Small intestine (tissue), 7 donors: ENCODE measurements around the gene NADK. TPM values are rescaled to one million over a fixed set of nuclear protein-coding genes. Genes with fewer than 3 reads are reported as not detected.

Source experiments
- DNase-seq, 2 donors: peaks; one replicate each; pipeline versions ENCODE4 v3.0.0 to v3.0.0-alpha.2; 2013
- FAIRE-seq: peaks from 2 replicates; lab custom pipeline; 2012; peaks lifted over from hg19 to GRCh38; lab: Jason Lieb, UNC
- H3K27ac ChIP-seq, 3 donors: one replicate each; pipeline ENCODE4 v1.5.1; 2013; ENCODE audit warnings: low read length in 2 of 3, mild to moderate bottlenecking in 2 of 3, control low read depth in 1 of 3, inconsistent platforms in 1 of 3, low read depth in 1 of 3, moderate library complexity in 1 of 3
- H3K27me3 ChIP-seq, 3 donors: one replicate each; pipeline ENCODE4 v1.6.1; 2013; ENCODE audit warnings: low read length in 3 of 3, inconsistent platforms in 1 of 3; ENCODE audit not compliant: control insufficient read depth in 3 of 3, insufficient read depth in 3 of 3
- H3K36me3 ChIP-seq, 3 donors: one replicate each; pipeline ENCODE4 v1.6.1; 2013; ENCODE audit warnings: low read length in 3 of 3, inconsistent platforms in 1 of 3, low read depth in 1 of 3, mild to moderate bottlenecking in 1 of 3, moderate library complexity in 1 of 3; ENCODE audit not compliant: control insufficient read depth in 3 of 3, insufficient read depth in 2 of 3
- H3K4me1 ChIP-seq, 3 donors: one replicate each; pipeline ENCODE4 v1.6.1; 2013; ENCODE audit warnings: low read length in 2 of 3, inconsistent platforms in 1 of 3, low read depth in 1 of 3, mild to moderate bottlenecking in 1 of 3, moderate library complexity in 1 of 3; ENCODE audit not compliant: control insufficient read depth in 3 of 3, insufficient read depth in 2 of 3
- H3K4me3 ChIP-seq, 3 donors: one replicate each; pipeline ENCODE4 v1.5.1; 2013; ENCODE audit warnings: low read length in 3 of 3, control low read depth in 1 of 3, inconsistent platforms in 1 of 3, low read depth in 1 of 3, mild to moderate bottlenecking in 1 of 3, moderate library complexity in 1 of 3
- H3K9me3 ChIP-seq, 2 donors: one replicate each; pipeline ENCODE4 v1.6.1; 2013; ENCODE audit warnings: low read depth in 1 of 2, low read length in 1 of 2; ENCODE audit not compliant: control insufficient read depth in 2 of 2, insufficient read depth in 1 of 2
- WGBS, 3 donors: extraction: QIAGEN DNeasy Blood & Tissue Kit; methylation state at CpG; one replicate each; pipeline ENCODE4 v1.1.7; 2013; 5-methylcytosine and 5-hydroxymethylcytosine counted together
- polyA plus RNA-seq, 4 donors: library from polyadenylated mRNA; stranded (reverse) in 3 of 4; unstranded in 1 of 4; fragments of 200-250 nt in 3 of 4; fragments of 120-200 nt in 1 of 4; gene quantifications; one replicate each; pipeline versions ENCODE4 v1.2.1 to v1.2.3, GENCODE V29; 2013
- donor health status: healthy with polysubstance abuse.
- donor health status: control.
- donor health status: control.
- donor health status: Bipolar disorder and iron deficiency.
- donor health status: healthy.

Gene NADK
- polyA plus RNA-seq, 4 donors = 56.2 to 84.1 (median 68.9) TPM

GRCh38 chr1:1796466-1796865 is 18.2 kb upstream of the NADK start:
- DNase-seq = no peak
- H3K36me3 ChIP-seq = peaks cover 16 to 87% (median 32%) of the 10 kb centered on the region in 3 donors
- 88 to 94% (median 92%) methylated on average over 5 of the region's 5 CpGs for WGBS, 3 donors

DNA sequence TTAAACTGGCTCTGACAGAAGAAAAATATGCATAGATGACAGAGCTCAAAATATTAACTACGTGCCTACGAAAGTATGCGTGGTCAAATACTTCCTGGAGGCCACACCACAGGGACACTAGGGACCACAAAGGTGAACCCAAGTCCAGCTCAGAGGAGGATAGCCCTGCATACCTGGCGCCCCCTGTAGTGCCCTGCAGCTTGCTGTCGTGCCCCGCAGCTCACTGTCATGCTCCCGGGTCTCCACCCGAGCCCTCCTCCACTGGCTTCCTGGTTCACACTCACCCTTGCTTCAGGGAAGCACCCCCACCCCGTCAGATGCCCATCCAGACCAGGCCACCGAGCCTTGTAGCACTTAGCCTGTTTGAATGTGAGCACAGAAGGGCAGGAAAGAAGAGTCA is 16.7 kb upstream of the NADK start:
- Histone ChIP-seq H3K4me3 (no peak overlapping the region), H3K36me3 (peaks cover 19 to 89% (median 38%) of the 10 kb centered on the region in 3 donors), H3K27me3 (no peaks in the 10 kb centered on the region), H3K4me1 (no peaks in the 10 kb centered on the region), H3K27ac (no peak overlapping the region), H3K9me3 (no peaks in the 10 kb centered on the region)
- FAIRE-seq (no peak), DNase-seq (no peak)
- WGBS, 3 donors = 90 to 92% (median 91%) methylated on average over 10 of the region's 10 CpGs

More at GRCh38 chr1:1796466-1796865, 18.2 kb upstream of the NADK start:
- Histone ChIP-seq H3K27me3 (no peaks in the 10 kb centered on the region), H3K4me3 (no peak overlapping the region), H3K27ac (no peak overlapping the region), H3K4me1 (no peaks in the 10 kb centered on the region), H3K9me3 (no peaks in the 10 kb centered on the region)
- no peak for FAIRE-seq

DNA sequence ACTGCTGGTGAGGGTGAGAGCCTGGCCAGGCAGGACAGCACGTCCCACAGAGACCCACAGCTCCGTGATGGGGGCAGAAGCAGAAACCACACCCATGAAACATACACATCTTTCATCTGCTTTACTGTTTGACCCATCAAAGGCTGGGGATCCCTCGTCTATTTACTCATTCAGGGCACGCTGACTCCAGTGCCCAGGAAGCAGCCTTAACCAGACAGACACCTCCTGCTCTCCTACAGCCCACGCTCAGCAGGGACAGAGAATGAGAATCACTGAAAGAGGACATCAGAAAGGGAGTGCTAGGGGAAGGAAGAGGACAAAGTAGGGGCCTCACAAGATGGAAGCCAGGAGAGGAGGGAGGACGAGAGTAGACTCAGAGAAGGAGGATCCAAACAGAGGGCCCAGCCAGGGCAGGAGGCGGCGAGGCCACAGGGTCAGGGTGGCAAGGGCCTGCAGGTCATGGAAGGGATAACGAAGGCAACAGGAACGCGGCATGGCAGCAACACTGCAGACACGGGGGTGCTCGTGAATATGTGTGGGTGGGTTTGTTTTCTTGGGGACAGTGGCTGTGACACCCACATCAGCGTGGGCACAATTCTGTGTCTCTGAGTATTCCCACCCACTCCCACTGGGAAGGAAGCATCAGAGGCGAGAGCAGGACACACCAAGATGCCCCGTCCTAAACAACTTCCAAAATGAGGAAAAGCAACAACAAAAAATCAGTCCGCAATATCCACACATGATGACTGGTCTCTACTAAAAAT is 15.4 kb upstream of the NADK start:
- no peak overlapping the region for H3K27ac ChIP-seq
- H3K4me3 ChIP-seq = no peak overlapping the region
- H3K4me1 ChIP-seq = no peaks in the 10 kb centered on the region
- WGBS, 3 donors = 90 to 93% (median 91%) methylated on average over 17 of the region's 17 CpGs
- FAIRE-seq = no peak
- H3K36me3 ChIP-seq = peaks cover 28 to 94% (median 43%) of the 10 kb centered on the region in 3 donors
- no peaks in the 10 kb centered on the region for H3K27me3 ChIP-seq
- H3K9me3 ChIP-seq = no peaks in the 10 kb centered on the region
- DNase-seq = no peak

GRCh38 chr1:1788646-1789431 is 10.6 kb upstream of the NADK start:
- 80 to 85% (median 83%) methylated on average over 25 of the region's 25 CpGs for WGBS, 3 donors
- DNase-seq = peak; percentile 53 to 54
- peaks cover 30 to 87% (median 45%) of the 10 kb centered on the region in 3 donors for H3K36me3 ChIP-seq

GRCh38 chr1:1788136-1788535 is 9.9 kb upstream of the NADK start:
- Histone ChIP-seq H3K27ac (no peak overlapping the region), H3K27me3 (no peaks in the 10 kb centered on the region), H3K4me3 (no peak overlapping the region), H3K36me3 (peaks cover 30 to 81% (median 41%) of the 10 kb centered on the region in 3 donors), H3K9me3 (no peaks in the 10 kb centered on the region), H3K4me1 (peaks cover 2 to 6% (median 4%) of the 10 kb centered on the region in 3 donors)
- FAIRE-seq (no peak), DNase-seq (no peak)
- 79 to 90% (median 90%) methylated on average over 7 of the region's 7 CpGs for WGBS, 3 donors

More at GRCh38 chr1:1788646-1789431, 10.6 kb upstream of the NADK start:
- no peaks in the 10 kb centered on the region for H3K4me1 ChIP-seq
- H3K9me3 ChIP-seq = no peaks in the 10 kb centered on the region
- no peak overlapping the region for H3K27ac ChIP-seq
- no peaks in the 10 kb centered on the region for H3K27me3 ChIP-seq
- H3K4me3 ChIP-seq = no peak overlapping the region
- no peak for FAIRE-seq

GRCh38 chr1:1786836-1787605 is 8.8 kb upstream of the NADK start:
- 88 to 90% (median 88%) methylated on average over 20 of the region's 20 CpGs for WGBS, 3 donors
- H3K27me3 ChIP-seq = no peaks in the 10 kb centered on the region
- H3K9me3 ChIP-seq = no peaks in the 10 kb centered on the region
- no peak for FAIRE-seq
- no peak for DNase-seq
- peaks cover 27 to 71% (median 41%) of the 10 kb centered on the region in 3 donors for H3K36me3 ChIP-seq
- no peak overlapping the region for H3K27ac ChIP-seq
- H3K4me1 ChIP-seq = peaks cover 3 to 17% (median 5%) of the 10 kb centered on the region in 3 donors
- H3K4me3 ChIP-seq = no peak overlapping the region

DNA sequence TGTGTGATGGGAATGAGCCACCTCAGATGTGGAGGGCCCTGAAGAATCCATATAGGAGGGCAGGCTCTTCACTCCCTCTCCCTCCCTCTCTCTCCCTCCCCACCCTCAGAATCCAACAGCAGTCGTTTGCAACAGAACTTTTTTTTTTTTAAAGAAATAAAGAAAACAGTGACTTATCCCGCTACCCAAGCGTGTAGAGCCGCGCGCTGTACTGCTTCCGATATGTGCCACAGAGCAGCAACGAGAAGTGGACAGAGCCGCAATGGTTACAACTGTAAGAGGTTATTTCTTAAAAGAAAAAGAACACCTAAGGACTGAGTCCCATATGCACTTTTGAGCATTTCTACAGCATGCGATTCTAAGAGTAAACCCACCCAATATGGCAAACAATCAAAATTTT is 7.4 kb upstream of the NADK start:
- Histone ChIP-seq H3K36me3 (peaks cover 27 to 59% (median 34%) of the 10 kb centered on the region in 3 donors), H3K4me3 (no peak overlapping the region), H3K4me1 (peaks cover 10 to 30% (median 13%) of the 10 kb centered on the region in 3 donors), H3K27me3 (no peaks in the 10 kb centered on the region), H3K27ac (no peak overlapping the region), H3K9me3 (no peaks in the 10 kb centered on the region)
- FAIRE-seq (no peak), DNase-seq (no peak)
- WGBS, 3 donors = 89 to 93% (median 89%) methylated on average over 10 of the region's 10 CpGs

DNA sequence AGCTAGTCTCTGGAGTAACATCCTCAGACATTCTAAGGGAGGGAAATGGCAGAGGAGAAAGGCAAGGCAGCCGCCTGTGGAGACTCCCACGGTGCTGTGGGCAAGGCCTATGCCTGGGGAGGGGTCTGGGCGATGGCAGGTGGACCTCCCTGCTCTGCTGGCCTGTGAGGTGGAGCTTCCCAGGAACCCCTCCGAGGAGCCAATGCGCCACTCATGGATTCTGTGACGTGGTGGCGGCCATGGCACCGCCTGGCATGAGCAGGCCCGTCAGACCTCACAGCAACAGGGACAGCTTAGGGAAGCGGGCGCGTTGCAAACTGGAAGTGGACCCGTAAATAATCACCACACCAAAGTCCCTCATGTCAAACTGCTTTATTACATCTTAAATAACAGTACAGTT is 6.7 kb upstream of the NADK start:
- Histone ChIP-seq H3K36me3 (peaks cover 25 to 52% (median 30%) of the 10 kb centered on the region in 3 donors), H3K27me3 (no peaks in the 10 kb centered on the region), H3K27ac (no peak overlapping the region), H3K4me3 (no peak overlapping the region), H3K9me3 (no peaks in the 10 kb centered on the region), H3K4me1 (peaks cover 16 to 37% (median 17%) of the 10 kb centered on the region in 3 donors)
- FAIRE-seq (no peak), DNase-seq (no peak)
- 92 to 95% (median 95%) methylated on average over 13 of the region's 13 CpGs for WGBS, 3 donors
